T-cell (primary cell): Measurements from ENCODE around the gene PWP1. TPM values are rescaled to one million over a fixed set of nuclear protein-coding genes. Genes with fewer than 3 reads are reported as not detected.

Experiments
- ATAC-seq, 4 experiments: fragments of 200-7000 bp in 3 of 4; fragments of 150-1000 bp in 1 of 4; cut with Tn5 transposase; replicated peaks in 1 of 4; 1 replicate in 3 of 4; 2 replicates in 1 of 4; pipeline ENCODE4 v1.10.0; 2021; ENCODE audit warnings: moderate library complexity in 3 of 4, mild to moderate bottlenecking in 2 of 4, moderate number of reproducible peaks in 1 of 4
- CTCF ChIA-PET, 2 donors: fragments of 300-600 bp; sonication (Branson Sonifier 250); formaldehyde crosslinking; loops; one replicate each; lab custom pipeline; 2022; ENCODE audit warnings: antibody characterized with exemption in 2 of 2; lab: Charles Lee
- POLR2A ChIA-PET, 2 donors: fragments of 300-600 bp; sonication (Branson Sonifier 250); formaldehyde crosslinking; loops; one replicate each; lab custom pipeline; 2022; ENCODE audit warnings: antibody characterized with exemption in 2 of 2; lab: Charles Lee
- DNase-seq, 35 experiments: peaks; one replicate each; pipeline versions ENCODE4 v3.0.0 to v3.0.0-alpha.2; 2013 to 2023
- H3K27ac ChIP-seq: one replicate; pipeline ENCODE4 v1.5.1; 2013; ENCODE audit warnings: low read length
- H3K27me3 ChIP-seq, 2 experiments: replicated peaks in 1 of 2; 1 replicate in 1 of 2; 2 replicates in 1 of 2; pipeline versions ENCODE4 v1.6.1 to v1.7.0; 2013; ENCODE audit warnings: low read length in 1 of 2, mixed read lengths in 1 of 2; ENCODE audit not compliant: control insufficient read depth in 2 of 2, insufficient read depth in 2 of 2; ENCODE audit errors: extremely low read depth in 1 of 2
- H3K36me3 ChIP-seq, 2 donors: 1 replicate in 1 of 2; 2 replicates in 1 of 2; pipeline versions ENCODE4 v1.6.1 to v1.7.0; 2013; ENCODE audit warnings: low read length in 1 of 2; ENCODE audit not compliant: control insufficient read depth in 2 of 2, insufficient read depth in 1 of 2; ENCODE audit errors: extremely low read depth in 1 of 2
- H3K4me1 ChIP-seq, 2 experiments: 1 replicate in 1 of 2; 2 replicates in 1 of 2; pipeline versions ENCODE4 v1.6.1 to v1.7.0; 2013; ENCODE audit warnings: low read length in 2 of 2, mixed read lengths in 1 of 2; ENCODE audit not compliant: insufficient read depth in 2 of 2, control insufficient read depth in 1 of 2; ENCODE audit errors: extremely low read depth in 1 of 2
- H3K4me3 ChIP-seq, 2 donors: 1 replicate in 1 of 2; 2 replicates in 1 of 2; pipeline versions ENCODE4 v1.5.1 to v1.7.0; 2013; ENCODE audit warnings: mild to moderate bottlenecking in 2 of 2, low read length in 1 of 2, moderate library complexity in 1 of 2; ENCODE audit not compliant: control insufficient read depth in 1 of 2; ENCODE audit errors: extremely low read depth in 1 of 2
- H3K9me3 ChIP-seq: 2 replicates; pipeline ENCODE4 v1.7.0; 2013
- H3K27ac Mint-ChIP-seq, 2 donors: one replicate each; pipeline ENCODE4 v1.8.0; 2020 to 2021; ENCODE audit warnings: mild to moderate bottlenecking in 2 of 2, mixed read lengths in 2 of 2
- H3K27me3 Mint-ChIP-seq, 2 donors: one replicate each; pipeline ENCODE4 v1.8.0; 2021 to 2022; ENCODE audit warnings: mixed read lengths in 2 of 2
- H3K36me3 Mint-ChIP-seq: one replicate; pipeline ENCODE4 v1.8.0; 2021; ENCODE audit warnings: mixed read lengths
- H3K4me1 Mint-ChIP-seq, 3 donors: one replicate each; pipeline ENCODE4 v1.8.0; 2020 to 2022; ENCODE audit warnings: mixed read lengths in 3 of 3, mild to moderate bottlenecking in 1 of 3
- H3K4me3 Mint-ChIP-seq, 3 donors: one replicate each; pipeline ENCODE4 v1.8.0; 2020 to 2022; ENCODE audit warnings: mild to moderate bottlenecking in 3 of 3, mixed read lengths in 3 of 3, moderate library complexity in 3 of 3
- H3K9me3 Mint-ChIP-seq, 3 donors: one replicate each; pipeline ENCODE4 v1.8.0; 2020 to 2022; ENCODE audit warnings: mixed read lengths in 3 of 3
- WGBS: methylation state at CpG from one replicate; pipeline ENCODE4 v1.1.5; 2013; ENCODE audit warnings: missing lambda C conversion rate; ENCODE audit not compliant: insufficient coverage; 5-methylcytosine and 5-hydroxymethylcytosine counted together
- total RNA-seq, 35 experiments: library from RNA in 6 of 35; stranded (reverse) in 6 of 35; fragments of 120-200 nt in 1 of 35; gene quantifications; one replicate each; pipeline versions ENCODE4 v1.2.1 to v1.2.4 and lab custom pipeline; 2013 to 2026

Gene PWP1
- total RNA-seq, 5 donors from 2014 or later (not counting 1 experiment from before 2014, with no cell fraction given): 22.1 to 36.9 (median 28.5) TPM

DNA sequence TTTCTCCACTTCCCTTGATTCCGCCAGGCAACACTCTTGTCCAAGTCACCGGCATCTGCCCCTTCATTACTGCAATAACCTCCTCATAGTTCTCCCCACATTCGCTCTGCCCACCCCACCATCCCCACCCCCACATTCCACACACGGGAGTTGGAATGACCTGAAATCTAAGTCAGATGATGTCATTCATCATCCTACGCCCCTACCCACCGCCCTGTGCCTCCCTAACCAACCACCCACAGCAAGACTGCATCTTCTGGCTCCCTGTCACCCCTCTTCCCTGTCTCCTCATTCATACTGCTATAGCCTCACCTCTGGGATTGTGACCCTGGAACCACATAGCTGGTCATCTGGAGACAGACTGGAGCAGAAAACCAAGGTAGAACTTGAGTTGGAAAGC, 7.9 kb upstream of the PWP1 start:
- Mint-ChIP-seq H3K27me3 (peaks cover 7 to 13% of the 10 kb centered on the region in 2 donors), H3K9me3 (no peaks in the 10 kb centered on the region), H3K27ac (peak overlapping the region in 1 of 2 donors; percentile 47), H3K36me3 (no peaks in the 10 kb centered on the region), H3K4me1 (no peaks in the 10 kb centered on the region), H3K4me3 (no peak overlapping the region)
- no peaks in the 10 kb centered on the region for H3K4me1 ChIP-seq
- CTCF ChIA-PET: interaction anchor here in 1 of 2 donors (0.6 kb wide), 1 partner anchor 71 kb away, joined by 3 read pairs; no protein-coding TSS in a partner anchor
- ATAC-seq: no peak
- WGBS: 60% methylated on average over 6 of the region's 6 CpGs
- no peaks in the 10 kb centered on the region for H3K36me3 ChIP-seq
- POLR2A ChIA-PET: interaction anchor here in 1 of 2 donors (0.6 kb wide), 1 partner anchor 207 kb away, joined by 3 read pairs; no protein-coding TSS in a partner anchor
- H3K9me3 ChIP-seq: no peaks in the 10 kb centered on the region
- no peak overlapping the region for H3K27ac ChIP-seq
- H3K27me3 ChIP-seq: peaks cover 0 to 3% of the 10 kb centered on the region in 2 experiments
- DNase-seq: no peak
- no peak overlapping the region for H3K4me3 ChIP-seq

DNA sequence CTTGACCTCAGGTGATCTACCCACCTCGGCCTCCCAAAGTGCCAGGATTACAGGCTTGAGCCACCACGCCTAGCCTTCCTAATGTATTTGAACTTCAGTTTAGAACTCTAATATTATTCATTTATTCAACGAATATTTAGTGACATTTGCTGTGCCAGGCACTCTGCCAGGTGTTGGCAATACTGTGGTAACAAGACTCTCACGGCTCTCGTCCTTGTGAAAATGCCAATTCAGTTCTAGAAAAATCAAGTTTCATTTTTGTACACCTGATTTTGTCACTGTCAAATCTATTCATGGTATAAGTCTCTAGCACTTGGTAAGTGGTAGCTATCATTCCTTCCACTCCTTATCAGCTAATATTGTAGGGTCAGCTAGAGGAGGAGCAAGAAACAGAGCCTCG, 6.3 kb upstream of the PWP1 start:
- H3K27ac Mint-ChIP-seq: no peak overlapping the region
- no peaks in the 10 kb centered on the region for H3K36me3 Mint-ChIP-seq
- Histone ChIP-seq H3K4me3 (no peak overlapping the region), H3K4me1 (peaks cover 0 to under 1% of the 10 kb centered on the region in 2 experiments), H3K36me3 (no peaks in the 10 kb centered on the region), H3K9me3 (no peaks in the 10 kb centered on the region), H3K27ac (no peak overlapping the region), H3K27me3 (peaks cover 0 to 3% of the 10 kb centered on the region in 2 experiments)
- CTCF ChIA-PET: interaction anchor here (0.6 to 1.0 kb wide), 4 partner anchors 10 to 1272 kb away, joined by 3 to 5 read pairs (median 3); no protein-coding TSS in a partner anchor
- WGBS: 63% methylated on average over 4 of the region's 6 CpGs
- H3K9me3 Mint-ChIP-seq: no peaks in the 10 kb centered on the region
- peaks cover 7 to 13% of the 10 kb centered on the region in 2 donors for H3K27me3 Mint-ChIP-seq
- H3K4me1 Mint-ChIP-seq: peaks cover 0 to 1% (median under 1%) of the 10 kb centered on the region in 3 donors
- POLR2A ChIA-PET: interaction anchor here in 1 of 2 donors (0.6 kb wide), 1 partner anchor 8 kb away, joined by 3 read pairs; no protein-coding TSS in a partner anchor
- no peak for ATAC-seq
- DNase-seq: no peak
- no peak overlapping the region for H3K4me3 Mint-ChIP-seq

DNA sequence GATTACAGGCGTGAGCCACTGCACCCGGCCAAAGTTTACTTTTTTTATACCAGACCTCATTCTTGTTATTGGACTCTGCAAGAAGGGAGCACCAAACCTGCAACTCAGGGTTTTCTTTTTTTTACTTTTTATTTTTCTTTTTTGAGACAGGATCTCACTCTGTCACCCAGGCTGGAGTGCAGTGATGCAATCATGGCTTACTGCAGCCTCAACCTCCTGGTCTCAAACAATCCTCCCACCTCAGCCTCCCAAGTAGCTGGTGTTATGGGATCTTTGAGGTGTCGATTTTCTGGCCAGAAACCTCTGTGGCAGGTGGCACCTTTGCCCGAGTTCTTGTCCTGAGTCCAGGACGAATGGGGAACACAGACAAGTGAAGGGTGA, 4.2 kb upstream of the PWP1 start:
- ATAC-seq: no peak
- POLR2A ChIA-PET: no interaction called here

DNA sequence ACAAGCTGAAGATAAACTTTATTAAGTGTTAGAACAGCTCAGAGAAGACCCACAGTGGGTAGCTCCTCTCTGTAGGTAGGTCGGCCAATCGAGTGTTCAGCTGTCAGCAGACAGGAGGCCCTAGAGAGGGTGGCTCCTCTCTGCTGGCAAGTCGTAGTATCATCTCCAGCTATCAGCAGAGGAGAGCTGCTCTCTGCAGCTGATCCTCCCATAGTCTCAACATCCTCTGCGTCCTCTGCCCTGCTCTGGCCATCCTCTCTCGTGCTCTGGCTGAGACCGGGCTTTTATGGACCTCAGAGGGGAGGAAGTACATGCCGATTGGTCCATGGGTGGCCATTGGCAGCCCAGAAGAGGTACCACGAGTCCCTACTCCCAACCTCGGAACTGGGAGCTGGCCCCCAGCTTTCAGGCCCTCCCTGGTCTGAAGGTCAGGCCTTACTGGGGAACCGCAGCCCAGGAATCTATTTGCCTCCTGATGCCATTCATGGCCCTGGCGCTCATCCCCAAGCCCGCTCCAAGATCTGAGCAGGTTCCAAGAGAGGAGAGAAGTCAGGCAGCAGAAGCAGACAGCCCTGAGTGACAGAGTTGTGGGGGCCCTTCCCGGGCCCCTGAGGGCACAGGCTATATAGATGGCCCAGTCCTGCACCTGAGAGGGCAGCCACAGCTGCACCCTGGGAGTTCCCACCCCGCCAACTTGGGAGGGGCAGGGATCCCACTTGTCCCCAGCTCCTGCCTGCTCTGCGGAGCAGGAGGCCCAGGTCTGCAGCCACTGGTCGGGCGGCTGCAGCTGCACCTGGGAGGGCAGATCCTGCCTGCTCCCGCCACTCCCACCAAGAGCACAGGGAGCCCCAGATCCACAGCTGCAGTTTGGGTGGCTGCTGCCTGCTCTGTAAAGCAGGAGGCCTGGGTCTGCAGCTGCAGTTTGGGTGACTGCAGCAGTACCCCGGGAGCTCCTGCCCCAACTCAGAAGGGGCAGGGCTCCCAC, 3.5 kb upstream of the PWP1 start:
- Mint-ChIP-seq H3K36me3 (no peaks in the 10 kb centered on the region), H3K4me3 (no peak overlapping the region), H3K27ac (no peak overlapping the region), H3K27me3 (peaks cover 3 to 13% of the 10 kb centered on the region in 2 donors), H3K4me1 (peaks cover 24 to 27% (median 26%) of the 10 kb centered on the region in 3 donors), H3K9me3 (no peaks in the 10 kb centered on the region)
- CTCF ChIA-PET: interaction anchor here in 1 of 2 donors (0.6 to 2.0 kb wide), 3 partner anchors 10 to 1020 kb away, joined by 3 to 4 read pairs (median 4); no protein-coding TSS in a partner anchor
- ATAC-seq: no peak
- Histone ChIP-seq H3K27me3 (no peaks in the 10 kb centered on the region), H3K9me3 (no peaks in the 10 kb centered on the region), H3K4me3 (no peak overlapping the region), H3K27ac (no peak overlapping the region), H3K36me3 (no peaks in the 10 kb centered on the region), H3K4me1 (peaks cover 7 to 19% of the 10 kb centered on the region in 2 experiments)
- POLR2A ChIA-PET: no interaction called here
- whole genome bisulfite sequencing: 89% methylated on average over 18 of the region's 19 CpGs
- DNase-seq: no peak

More for the DNA sequence above, 4.2 kb upstream of the PWP1 start:
- Histone ChIP-seq H3K36me3 (no peaks in the 10 kb centered on the region), H3K27ac (no peak overlapping the region), H3K27me3 (no peaks in the 10 kb centered on the region), H3K4me1 (peaks cover 7 to 13% of the 10 kb centered on the region in 2 experiments), H3K9me3 (no peaks in the 10 kb centered on the region), H3K4me3 (no peak overlapping the region)
- Mint-ChIP-seq H3K4me1 (peaks cover 19 to 22% (median 19%) of the 10 kb centered on the region in 3 donors), H3K4me3 (no peak overlapping the region), H3K27me3 (peaks cover 7 to 13% of the 10 kb centered on the region in 2 donors), H3K36me3 (no peaks in the 10 kb centered on the region), H3K9me3 (no peaks in the 10 kb centered on the region), H3K27ac (no peak overlapping the region)
- CTCF ChIA-PET: interaction anchor here in 1 of 2 donors (0.6 kb wide), 1 partner anchor 1410 kb away, joined by 3 read pairs; no protein-coding TSS in a partner anchor
- no peak for DNase-seq
- WGBS: 93% methylated on average over 3 of the region's 5 CpGs

DNA sequence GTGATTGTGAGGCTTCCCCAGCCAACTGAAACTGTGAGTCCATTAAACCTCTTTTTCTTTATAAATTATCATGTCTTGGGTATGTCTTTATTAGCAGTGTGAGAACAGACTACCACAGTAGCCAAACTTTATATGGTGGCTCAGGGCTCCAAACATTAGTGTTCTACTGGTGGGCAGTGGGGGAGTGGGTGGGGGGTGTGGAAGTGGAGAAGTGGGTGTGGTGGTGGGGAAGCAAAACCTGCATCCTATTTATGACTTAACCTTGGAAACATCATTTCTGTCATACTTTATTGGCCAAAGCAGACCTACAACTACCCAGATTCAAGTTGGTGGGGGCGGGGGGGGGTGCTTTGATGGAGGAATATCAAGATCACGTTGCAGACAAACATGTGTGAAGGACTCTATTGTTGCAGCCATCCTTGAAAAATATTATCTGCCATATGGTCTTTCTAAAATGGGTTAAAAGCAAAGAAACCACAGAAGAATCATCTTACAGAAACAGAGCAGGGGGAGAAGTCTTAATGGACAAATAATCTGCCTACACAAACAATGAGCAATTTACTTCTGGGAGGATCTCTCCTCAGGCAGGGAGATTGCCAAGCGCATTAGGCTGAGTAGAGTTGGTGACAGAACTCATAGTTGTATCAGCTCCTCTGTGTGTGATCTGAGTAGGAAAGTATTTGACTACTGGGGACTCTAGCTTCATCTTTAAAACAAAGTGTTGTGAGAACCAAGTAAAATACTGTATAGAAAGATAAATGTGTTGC, 1.4 kb upstream of the PWP1 start:
- Mint-ChIP-seq H3K27me3 (no peaks in the 10 kb centered on the region), H3K4me1 (peaks cover 31 to 37% (median 33%) of the 10 kb centered on the region in 3 donors), H3K27ac (peak overlapping the region; percentile 96 to 98), H3K4me3 (peak overlapping the region; percentile 91 to 98 (median 97)), H3K36me3 (peaks cover 10% of the 10 kb centered on the region), H3K9me3 (no peaks in the 10 kb centered on the region)
- no peak for DNase-seq
- ATAC-seq: no peak
- no peaks in the 10 kb centered on the region for H3K27me3 ChIP-seq
- ChIA-PET POLR2A (no interaction called here), CTCF (interaction anchor here (0.7 to 2.0 kb wide), 3 partner anchors 9 to 13 kb away, joined by 3 to 4 read pairs (median 4); no protein-coding TSS in a partner anchor)
- no peak overlapping the region for H3K27ac ChIP-seq
- peaks cover 7 to 19% of the 10 kb centered on the region in 2 experiments for H3K4me1 ChIP-seq
- H3K9me3 ChIP-seq: no peaks in the 10 kb centered on the region
- H3K36me3 ChIP-seq: peaks cover 0 to 13% of the 10 kb centered on the region in 2 donors
- 100% methylated on average over 1 of the region's 3 CpGs for WGBS
- no peak overlapping the region for H3K4me3 ChIP-seq
